NCI-H1417 (cell line): Measurements from ENCODE around the gene FLNC.

Source experiments
- DNase-seq, 3 experiments: peaks; one replicate each; lab custom pipeline; 2025; lab: John Stamatoyannopoulos, UW

The FLNC gene

DNA sequence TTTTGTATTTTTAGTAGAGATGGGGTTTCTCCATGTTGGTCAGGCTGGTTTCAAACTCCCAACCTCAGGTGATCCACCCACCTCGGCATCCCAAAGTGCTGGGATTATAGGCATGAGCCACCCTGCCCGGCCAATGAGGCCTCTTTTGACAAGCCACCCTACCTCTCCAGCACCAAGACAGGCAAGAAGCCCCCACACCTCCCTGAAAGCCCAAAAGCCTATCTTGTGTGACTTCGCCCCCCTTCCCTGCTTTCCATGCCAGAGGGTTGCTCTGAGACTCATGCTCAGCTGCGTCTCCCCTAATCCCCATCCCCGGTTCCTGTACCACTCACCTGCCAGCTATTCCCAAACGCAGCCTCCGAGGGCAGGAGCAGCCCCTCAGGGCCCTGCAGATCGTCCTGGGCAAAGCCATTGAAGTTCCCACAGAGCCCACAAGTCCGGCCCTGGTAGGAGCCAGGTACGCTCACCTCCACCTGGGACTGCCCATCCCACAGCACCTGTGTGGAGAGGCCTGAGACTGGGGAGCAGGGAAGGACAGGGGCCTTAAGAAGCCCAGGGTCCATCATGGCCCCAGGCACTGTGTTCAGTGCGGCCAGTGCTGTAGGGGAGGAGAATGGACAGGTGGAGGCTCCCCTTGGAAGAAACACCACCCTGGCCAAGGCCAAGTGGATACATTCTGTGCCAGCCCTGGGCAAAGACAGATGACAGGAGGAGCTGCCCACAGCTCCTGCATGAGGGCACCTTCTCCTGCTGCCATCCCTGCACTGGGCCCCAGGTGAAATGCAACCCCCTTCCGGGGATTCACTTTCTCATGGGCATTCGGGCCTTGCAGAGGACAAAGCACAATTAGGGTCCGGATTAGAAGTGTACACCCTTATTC is 48.3 kb downstream of the FLNC start:
- no peak for DNase-seq

DNA sequence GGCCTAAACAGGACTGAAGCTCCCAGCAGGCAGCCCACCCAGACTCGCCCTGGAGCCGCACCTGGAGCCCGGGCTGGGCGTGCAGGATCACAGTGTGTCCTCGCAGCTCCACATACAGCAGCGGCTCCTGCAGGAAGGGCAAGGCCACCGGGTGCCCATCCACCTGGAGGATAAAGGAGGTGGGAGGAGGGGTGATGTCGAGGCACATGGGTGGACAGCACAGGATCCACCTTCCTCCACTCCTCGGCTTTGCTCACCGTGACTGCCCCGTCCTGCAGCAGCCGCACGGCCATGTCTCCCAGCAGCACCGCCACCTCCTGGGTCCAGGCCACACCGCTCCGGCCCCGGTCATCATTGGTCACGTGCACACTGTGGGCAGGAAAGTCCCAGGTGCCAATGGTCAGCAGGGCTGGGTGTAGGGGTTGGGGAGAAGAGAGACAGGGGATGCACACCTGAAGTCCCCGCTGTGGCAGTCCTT is 49.3 kb downstream of the FLNC start:
- no peak for DNase-seq

DNA sequence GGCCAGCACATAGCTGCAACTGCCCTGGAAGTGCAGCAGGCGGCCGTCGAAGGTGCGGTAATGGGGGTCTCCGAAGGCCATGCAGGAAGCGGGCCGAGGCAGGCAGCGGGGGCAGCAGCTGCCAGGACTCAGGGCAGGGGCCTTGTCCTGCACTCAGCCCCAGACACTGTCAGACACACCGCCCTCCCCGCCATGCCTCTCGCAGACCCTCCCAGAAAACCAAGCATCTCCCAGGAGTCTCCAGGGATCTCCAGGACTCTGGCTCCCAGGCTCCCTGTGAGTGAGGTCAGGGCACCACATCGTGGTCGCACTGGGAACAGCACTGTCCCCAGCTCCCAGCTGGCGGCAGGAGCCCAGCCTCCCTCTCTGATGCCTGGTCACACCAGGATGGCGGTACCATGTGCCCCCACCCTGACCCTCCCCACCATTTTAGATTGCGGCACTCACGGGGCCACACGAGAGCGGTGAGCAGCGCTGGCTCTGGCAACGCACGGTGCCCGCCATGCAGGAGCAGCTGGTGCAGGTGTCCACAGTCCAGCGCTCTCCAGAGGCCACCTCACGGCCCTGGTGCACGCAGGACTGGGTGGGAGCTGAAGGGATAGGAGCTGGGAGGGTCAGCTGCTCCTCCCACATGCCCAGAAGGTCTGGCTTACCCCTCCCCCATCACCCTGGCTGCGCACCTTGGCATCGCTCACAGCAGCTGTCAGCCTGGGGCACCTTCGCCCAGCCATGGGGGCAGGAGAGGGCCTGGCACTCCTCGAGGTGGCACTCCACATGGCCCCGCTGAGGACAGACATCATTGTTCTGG is 49.9 kb downstream of the FLNC start:
- DNase-seq = peak; percentile 78 to 89 (median 79)

DNA sequence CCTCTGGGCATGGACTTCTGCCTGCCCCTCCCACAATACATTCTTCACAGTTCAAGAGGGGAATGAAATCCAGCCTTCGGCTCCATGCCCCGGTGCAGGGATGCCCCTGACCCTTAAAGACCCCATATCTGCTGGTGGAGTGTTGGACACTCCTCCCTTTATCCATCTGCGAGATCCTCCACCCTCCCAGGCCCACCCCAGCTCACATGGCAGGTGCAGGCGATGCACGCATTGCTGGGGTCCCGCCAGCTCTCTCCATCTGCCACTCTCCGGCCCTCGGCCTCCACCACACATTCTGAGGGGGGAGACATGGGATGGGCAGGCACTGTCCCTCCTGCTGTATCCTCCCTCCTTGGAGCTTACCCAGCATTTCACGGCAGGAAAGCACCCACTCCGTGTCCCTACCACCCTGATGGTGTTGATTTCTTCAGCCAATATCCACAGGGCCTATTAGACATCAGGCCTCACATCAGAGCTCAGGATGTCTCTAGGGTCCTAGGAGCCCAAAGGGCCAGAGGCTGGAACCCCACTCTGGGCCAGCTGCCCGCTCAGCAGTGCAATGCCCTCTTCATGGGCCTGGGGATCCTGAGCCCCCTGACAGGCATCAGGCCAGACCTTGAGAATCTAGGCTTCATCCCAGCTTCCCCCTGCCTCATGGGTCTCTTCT is 50.7 kb downstream of the FLNC start:
- DNase-seq = no peak

DNA sequence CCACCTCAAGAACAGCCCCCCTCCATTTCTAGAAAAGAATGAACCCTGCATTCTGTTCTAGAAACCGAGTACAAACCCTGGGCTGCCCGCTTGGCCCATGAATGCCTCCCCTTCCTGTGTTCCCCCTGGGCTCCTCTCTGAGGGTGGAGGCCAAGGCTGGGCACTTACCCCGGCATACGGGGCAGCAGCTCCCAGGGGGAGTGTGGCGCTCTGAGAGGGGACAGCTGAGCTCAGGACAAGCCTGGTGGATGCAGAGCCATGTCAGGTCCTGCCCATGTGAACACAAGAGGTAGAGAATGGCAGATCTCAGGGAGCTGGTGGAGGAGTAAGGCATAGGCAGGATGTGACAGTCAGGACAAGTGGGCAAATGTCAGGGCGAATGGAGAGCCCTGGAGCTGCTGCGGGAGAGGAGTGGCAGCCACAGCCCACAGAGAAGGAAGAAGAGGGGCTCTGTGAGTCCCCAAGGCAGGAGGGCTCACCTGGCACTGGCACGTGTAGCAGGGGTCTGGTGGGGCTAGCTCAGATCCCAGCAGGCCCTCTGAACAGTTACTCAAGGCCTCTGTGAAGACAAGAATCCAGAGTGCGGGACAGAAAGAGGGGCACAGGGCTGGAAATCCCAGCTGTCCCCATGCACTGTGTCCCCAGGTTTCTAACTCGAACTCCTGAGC is 51.4 kb downstream of the FLNC start:
- DNase-seq = no peak

DNA sequence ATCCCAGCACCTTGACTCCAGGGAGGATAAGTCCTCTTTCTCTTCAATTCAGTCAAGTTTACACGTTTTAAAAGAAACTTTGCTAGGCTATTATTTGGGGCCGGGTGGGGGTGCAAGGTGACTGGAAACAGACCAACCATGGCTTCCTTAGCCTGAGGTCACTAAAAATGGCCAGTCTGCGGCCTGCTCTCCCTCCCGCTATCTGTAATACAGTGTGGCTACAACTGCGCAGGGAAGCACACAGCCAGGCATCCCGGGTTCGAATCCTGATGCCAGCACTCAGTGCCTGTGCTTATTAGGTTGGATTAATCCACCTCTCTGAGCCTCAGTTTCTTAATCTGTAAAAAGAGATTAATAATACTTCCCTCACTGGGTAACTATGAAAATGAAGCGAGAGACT is 51.9 kb downstream of the FLNC start:
- no peak for DNase-seq

DNA sequence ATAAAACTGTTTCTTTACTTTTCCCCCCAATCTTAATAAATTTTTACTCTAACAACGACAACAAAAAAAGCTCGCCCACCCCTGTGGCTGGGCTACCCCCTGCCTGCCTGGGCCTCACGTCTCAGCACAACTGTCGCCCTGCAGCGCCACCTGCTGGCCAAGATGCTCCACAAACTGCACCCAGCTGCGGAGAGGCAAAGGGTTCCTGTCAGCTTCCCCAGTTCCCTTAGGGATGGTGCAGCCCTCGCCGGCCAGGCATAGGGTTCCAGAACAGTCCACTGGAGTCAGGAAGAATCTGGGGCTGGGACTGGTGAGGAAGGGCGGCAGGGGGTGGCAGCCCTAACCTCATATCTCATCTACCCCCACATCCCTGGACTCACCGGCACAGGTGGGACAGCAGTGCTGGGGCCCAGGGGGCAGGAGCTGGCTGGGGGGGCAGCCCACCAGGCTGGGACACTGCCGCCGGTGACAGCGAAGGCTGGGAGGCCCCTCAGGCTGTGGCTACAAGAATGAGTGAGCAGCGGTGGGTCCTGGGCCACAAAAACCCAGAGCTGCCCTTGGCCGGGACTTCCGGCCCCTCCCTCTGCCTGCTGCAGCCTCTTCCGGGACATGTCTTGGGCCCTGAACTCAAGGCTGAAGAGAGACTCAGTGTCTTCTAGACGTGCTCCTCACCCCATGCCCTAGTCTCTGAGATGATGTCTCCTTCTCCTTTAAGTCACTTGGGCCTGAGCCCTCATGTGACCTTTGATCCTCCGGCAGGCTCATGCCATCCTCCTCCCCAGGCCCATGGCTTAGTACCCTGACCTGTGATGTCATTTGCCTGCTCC is 53.6 kb downstream of the FLNC start:
- DNase-seq = peak; percentile 44 to 74 (median 68)

DNA sequence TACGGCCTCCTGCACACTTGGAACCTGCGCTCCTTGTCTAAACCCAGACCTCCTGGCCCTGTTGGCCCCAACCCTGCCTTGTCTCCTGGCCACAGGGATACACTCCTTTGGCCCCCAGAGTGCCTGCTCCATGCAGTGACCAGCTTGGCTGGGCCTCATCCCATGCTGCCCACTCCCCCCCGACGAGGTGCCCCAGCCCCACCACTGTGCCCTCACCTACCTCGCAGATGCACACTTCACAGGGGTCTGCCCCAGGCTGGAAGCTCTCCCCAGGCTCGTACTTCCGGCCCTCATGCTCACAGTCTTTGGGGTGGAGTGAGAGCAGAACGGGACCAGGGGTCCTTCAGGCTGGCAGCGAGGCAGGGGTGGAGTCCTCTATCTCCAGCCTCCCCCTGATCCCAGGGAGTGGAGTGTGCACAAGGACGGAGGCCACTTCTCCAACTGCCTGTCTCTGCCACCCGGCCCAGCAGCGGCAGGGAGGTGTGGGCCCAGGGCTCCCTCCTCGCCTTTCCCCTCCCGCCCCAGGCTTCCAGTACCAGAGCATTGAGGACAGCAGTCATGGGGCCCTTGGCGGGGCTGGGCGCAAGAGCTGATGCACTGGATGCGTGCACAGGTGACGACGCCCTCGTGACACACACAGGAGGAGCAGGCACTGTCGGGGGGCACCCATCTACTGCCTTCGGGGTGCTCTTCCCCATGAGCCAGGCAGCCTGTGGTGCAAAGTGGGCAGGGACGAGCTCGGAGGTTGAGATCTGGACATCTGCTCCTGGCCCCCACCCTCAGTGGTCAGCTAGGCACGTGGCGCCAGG is 54.6 kb downstream of the FLNC start:
- DNase-seq = no peak

DNA sequence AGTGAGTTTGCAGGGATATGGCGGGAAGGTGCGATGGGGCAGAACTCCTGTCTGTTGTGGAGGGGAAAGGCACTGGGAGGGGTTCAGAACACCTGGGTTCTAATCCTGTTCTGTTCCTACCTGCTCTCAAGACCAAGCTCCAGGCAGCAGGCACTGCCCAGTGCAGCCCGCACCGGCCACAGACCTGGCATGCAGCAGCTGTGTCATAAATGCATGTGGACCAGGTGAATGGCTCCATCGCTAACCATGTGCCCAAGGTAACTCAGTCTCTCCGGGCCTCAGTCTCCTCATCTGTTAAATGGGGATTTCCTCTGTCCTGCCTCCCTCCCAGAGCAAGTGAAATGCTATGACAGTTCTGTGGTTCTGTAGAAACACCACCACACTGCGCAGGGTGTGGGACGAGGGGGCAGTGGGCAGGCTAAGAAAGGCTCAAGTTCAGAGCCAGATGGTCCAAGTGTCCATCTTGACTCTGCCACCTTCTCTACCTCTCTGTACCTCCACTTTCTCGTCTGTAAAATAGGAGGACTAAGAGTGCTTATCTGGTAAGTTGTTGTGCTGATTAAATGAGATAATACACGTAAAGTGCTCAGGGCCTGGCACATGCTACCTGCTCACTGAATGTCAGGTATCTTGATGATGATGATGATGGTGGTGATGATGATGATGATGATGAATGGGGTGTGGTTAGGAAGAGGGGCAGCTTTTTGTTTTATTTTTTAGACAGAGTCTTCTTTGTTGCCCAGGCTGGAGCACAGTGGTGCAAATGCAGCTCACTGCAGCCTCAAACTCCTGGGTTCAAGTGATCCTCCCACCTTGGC is 55.4 kb downstream of the FLNC start:
- DNase-seq = no peak

DNA sequence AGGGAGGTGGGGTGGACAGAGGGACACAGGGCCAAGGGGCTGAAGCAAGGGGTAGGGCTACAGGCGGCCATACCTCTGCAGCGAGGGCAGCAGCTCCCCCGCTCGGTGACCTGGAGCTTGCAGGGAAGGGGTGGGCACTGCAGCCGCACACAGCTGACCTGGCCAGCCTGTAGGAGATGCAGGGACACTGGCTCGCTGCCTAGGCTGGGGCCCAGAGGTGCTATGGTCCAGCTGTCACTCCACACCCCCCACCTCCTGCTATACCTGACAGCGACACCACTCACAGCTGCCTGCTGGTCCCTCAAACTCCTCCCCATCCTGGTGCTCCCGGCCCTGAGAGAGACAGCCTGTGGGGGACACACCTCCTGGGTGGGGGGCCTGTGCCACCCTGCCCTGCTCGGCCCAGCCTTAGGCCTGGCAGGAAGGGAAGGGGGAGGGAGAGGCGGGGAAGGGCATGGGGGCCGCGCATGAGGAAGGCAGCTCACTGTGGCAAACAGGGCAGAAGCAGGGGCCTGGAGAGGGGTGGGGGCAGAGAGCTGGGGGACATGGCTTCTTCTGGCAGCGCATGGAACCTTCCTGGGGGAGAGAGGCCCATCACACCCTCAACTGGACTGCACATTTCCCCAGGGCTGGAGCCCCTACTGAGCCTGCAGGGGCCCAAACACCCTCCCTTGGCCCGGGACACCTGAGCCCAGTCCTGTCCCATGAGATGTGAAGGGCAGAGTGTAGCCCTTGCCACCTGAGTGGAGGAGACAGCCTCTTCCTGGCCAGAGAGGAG is 56.4 kb downstream of the FLNC start:
- DNase-seq = no peak

DNA sequence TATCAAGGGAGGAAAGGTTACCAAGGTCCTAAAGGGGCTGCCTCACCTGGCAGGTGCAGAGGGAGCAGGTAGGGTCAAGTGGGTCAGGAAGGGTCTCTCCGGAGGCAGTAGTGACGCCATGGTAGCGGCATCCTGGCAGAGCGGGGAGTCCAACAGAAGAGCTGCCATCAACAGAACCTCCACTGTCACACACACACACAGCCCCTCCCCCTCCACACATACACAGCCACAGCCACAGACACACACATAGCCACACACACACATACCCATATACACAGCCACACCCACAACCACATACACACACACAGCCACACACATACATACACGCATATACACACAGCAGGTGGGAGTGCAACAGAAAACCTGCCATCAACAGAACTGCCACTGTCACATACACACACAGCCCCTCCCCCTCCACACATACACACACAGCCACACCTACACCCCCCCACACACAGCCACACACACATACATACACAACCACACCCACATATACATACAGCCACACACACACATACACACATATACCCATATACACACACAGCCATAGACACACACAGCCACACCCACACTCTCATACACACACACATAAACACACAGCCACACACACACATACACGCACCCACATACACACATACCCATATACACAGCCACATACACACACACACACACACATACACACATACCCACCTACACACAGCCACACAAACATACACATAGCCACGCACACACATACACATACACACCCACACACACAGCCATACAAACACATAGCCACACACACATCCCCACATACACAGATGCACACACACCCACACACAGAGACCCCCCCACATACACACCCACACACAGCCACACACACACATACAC is 57.2 kb downstream of the FLNC start:
- peak in 1 of 3 experiments; percentile 52 for DNase-seq

DNA sequence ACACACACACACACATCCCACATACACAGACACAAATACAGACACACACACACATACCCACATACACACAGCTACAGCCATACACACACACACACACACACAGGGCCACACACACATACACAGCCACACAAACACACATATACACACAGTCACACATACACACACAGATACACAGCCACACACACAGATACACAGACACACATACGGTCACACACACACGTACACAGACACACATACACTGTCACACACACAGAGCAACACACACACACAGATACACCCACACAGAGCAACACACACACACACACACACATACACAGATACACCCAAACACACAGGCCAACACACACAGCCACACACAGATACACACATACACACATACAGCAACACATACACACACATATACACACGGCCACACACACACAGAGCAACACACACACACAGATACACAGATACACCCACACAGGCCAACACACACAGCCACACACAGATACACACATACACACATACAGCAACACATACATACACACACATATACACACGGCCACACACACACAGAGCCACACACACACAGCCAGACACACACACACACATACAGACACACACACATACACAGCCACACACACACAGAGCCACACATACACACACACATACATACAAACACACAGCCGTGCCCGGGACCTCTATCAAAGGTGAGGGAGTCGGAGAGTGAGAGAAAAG is 58.0 kb downstream of the FLNC start:
- no peak for DNase-seq

DNA sequence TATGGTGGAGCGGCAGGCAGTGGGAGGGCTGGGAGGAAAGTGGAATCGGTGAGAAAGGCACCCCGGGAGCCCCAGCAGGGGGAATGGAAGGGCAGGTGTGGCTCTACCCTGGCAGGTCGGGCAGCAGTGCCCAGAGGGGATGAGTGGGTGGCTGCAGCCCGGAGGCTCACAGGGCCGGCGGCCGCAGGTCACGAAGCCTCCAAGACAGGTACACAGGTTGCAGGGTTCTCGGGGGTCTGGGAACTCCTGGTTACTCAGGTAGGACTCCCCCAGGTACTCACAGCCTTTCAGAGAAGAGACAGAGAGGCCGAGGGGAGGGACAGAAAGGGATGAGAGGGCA is 58.5 kb downstream of the FLNC start:
- peak in 2 of 3 experiments; percentile 69 to 79 for DNase-seq

DNA sequence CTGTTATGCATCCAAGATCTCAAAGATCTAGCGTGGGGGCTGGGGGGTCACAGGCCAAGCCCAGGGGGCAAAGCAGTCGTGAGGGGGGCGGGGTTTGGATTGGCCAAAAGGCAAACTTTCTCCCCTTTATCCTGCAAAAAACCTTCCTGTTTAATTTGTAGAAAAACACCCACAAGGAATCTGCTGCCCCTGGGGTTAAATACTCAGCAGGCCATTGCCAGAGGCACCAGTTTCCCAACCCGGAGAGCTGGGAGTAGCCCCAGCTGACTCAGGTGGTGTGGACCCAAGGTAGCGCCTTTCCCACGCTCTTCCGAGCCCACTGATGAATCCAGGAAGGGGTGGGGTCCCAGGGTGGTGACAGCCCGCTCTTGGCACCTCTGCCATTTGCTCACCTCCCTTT is 58.9 kb downstream of the FLNC start:
- DNase-seq = peak in 1 of 3 experiments; percentile 48

DNA sequence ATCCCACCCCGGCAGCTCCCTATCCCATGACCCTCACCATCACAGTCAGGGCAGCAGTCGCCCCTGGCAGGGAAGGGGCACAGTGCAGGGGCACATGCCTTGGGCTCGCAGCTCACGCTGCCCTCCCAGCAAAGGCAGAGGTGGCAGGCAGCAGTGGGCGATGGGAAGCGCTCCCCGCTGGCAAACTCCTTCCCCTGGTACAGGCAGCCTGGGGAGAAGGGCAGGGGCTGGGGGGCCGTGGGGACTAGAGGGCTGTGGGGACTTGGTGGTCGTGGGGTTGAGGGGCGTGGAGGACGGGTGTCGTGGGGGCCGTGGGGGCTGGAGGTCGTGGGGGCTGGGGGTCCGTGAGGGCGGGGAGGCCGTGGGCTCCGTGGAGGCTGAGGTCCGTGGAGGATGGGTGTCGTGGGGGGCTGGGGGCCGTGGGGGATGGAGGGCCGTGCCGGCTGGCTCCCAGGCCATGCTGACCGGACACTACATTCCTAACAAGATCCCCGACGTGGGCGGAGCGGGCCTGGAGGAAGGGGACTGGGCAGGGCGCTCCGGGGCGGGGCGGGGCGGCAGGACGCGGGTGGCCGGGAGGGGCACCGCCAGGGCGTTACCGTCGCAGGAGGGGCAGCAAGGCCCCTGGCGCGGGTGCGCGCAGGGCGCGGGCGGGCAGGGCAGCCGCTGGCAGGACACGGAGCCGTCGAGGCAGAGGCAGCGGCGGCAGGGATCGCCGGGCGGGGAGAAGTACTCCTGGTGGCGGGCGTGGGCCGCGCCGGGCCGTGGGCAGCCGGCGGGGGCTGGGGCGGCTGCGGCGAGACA is 60.3 kb downstream of the FLNC start:
- DNase-seq = no peak
